ENCODE measurements around the gene TUBA1C.

Gene TUBA1C

GRCh38 chr12:49264873-49265792 is at the start of gene TUBA1C:
TUBA1C (plus strand) TSS chr12:49265082; CDS start chr12:49265182, 100 bp downstream.
- DNase-seq (ENCODE audit: low read depth): peak; percentile 94
- TF ChIP-seq, protein P1, sequence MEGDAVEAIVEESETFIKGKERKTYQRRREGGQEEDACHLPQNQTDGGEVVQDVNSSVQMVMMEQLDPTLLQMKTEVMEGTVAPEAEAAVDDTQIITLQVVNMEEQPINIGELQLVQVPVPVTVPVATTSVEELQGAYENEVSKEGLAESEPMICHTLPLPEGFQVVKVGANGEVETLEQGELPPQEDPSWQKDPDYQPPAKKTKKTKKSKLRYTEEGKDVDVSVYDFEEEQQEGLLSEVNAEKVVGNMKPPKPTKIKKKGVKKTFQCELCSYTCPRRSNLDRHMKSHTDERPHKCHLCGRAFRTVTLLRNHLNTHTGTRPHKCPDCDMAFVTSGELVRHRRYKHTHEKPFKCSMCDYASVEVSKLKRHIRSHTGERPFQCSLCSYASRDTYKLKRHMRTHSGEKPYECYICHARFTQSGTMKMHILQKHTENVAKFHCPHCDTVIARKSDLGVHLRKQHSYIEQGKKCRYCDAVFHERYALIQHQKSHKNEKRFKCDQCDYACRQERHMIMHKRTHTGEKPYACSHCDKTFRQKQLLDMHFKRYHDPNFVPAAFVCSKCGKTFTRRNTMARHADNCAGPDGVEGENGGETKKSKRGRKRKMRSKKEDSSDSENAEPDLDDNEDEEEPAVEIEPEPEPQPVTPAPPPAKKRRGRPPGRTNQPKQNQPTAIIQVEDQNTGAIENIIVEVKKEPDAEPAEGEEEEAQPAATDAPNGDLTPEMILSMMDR (conservative IDR thresholded peaks at IDR 0.05; ENCODE audit: control insufficient read depth, insufficient read depth, low read depth, low read length): no peak
- H3K4me3 ChIP-seq (ENCODE audit: control insufficient read depth, low read depth, low read length): peak within 1 kb of the TSS; percentile 94

DNA sequence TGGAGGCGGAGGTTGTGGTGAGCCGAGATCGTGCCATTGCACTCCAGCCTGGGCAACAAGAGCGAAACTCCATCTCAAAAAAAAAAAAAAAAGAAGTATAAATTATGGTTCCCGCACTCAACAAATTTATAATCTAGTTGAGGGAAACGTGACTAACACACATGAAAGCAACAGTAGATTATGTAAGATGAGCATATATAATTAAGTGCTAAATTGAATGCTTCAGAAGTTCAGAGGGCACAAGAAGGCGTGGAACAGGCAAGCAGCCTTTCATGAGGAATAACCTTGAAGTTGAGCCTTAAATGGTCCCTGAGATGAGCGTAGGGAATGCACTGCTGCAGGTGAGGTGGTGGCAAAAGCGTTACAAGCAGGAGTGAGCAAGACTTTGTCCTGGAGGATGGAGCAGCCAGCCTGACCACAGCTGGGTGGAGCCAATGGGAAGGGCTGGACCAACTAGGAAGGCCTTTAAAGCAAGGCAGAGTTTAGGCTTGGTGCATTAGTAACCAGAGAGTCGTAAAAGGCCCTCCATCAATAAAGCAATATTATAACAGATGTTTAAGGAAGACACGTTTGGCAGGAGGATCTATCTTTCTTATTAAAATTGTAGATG is 45.4 kb upstream of the TUBA1C start:
- TF ChIP-seq, protein P1 (conservative IDR thresholded peaks at IDR 0.05; ENCODE audit: control insufficient read depth, insufficient read depth, low read depth, low read length): no peak
- H3K4me3 ChIP-seq (ENCODE audit: control insufficient read depth, low read depth, low read length): no peak overlapping the region
- DNase-seq (ENCODE audit: low read depth): no peak

- TF ChIP-seq, protein P1 (conservative IDR thresholded peaks at IDR 0.05; ENCODE audit: control insufficient read depth, insufficient read depth, low read depth, low read length): no peak
- H3K4me3 ChIP-seq (ENCODE audit: control insufficient read depth, low read depth, low read length): no peak overlapping the region
- DNase-seq (ENCODE audit: low read depth): no peak
These were observed 43.9 kb upstream of the TUBA1C start for GRCh38 chr12:49220972-49221371.

- TF ChIP-seq, protein P1 (conservative IDR thresholded peaks at IDR 0.05; ENCODE audit: control insufficient read depth, insufficient read depth, low read depth, low read length): no peak
- no peak for DNase-seq (ENCODE audit: low read depth)
- no peak overlapping the region for H3K4me3 ChIP-seq (ENCODE audit: control insufficient read depth, low read depth, low read length)
These were observed 41.8 kb upstream of the TUBA1C start for GRCh38 chr12:49223122-49223521.

DNA sequence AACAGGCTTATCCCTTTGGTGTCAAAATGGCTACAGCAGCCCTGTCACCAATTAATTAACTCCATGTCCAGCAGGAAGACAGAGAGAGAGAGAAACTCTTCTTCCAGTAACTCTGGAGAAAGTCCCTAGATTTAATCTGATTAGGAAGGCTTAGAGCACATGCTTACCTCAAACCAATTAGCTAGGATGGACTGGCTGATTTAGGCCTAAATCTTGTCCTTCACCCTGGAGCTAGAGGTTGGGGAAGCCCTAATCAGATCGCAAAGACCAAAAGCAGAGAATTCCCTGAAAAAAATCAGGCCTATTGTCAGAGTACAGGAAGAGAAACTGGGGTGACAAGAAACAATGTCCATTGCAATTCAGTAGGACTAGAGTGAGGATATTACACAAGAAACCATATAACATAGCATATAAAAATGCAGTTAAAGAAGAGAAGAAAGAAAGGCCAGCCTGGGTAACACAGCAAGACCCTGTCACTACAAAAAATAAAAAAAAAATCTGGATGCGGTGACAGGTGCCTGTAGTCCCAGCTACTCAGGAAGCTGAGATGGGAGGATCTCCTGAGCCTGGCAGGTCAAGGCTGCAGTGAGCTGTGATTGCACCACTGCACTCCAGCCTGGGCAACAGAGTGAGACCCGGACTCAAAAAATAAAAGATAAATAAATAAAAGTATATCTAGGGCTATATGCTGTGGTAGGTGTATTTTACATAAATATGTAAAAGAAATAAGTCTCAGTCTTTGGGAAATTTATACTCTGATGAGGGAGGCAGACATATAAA is 41.1 kb upstream of the TUBA1C start:
- TF ChIP-seq, protein P1 (conservative IDR thresholded peaks at IDR 0.05; ENCODE audit: control insufficient read depth, insufficient read depth, low read depth, low read length): no peak
- no peak for DNase-seq (ENCODE audit: low read depth)
- no peak overlapping the region for H3K4me3 ChIP-seq (ENCODE audit: control insufficient read depth, low read depth, low read length)

DNA sequence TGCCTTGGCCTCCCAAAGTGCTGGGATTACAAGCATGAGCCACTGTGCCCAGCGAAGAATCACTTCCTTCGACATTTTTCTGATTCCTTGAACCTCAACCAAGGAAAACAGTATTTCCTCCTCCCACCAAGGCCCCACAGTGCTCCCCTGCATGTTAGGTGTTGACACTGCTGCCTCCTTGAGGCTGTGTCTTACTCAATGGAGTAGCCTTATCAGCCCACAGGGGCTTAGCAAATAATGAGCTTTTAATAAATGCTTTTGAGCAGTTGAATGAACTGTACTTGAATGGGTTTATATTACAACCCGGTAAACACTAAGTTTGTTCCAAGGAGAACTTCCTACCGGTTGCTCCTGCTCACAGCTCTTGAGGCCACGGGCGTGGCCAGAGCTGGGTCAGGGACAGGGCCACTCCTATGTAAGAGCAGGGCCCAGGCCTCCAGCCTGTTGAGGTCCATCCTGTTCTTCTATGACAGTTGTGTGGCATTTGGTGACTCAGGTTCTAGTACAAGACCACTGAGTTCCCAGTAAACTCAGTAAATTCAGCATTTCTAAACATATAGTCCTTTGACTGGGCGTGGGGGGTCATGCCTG is 39.2 kb upstream of the TUBA1C start:
- H3K4me3 ChIP-seq (ENCODE audit: control insufficient read depth, low read depth, low read length): no peak overlapping the region
- DNase-seq (ENCODE audit: low read depth): peak; percentile 63
- TF ChIP-seq, protein P1 (conservative IDR thresholded peaks at IDR 0.05; ENCODE audit: control insufficient read depth, insufficient read depth, low read depth, low read length): peak; percentile 35

Measured in fibroblast of mammary gland (primary cell).